ENCODE measurements around the gene GLTPD2. TPM values are rescaled to one million over a fixed set of nuclear protein-coding genes. Genes with fewer than 3 reads are reported as not detected.

Gene GLTPD2
- total and polyA plus RNA-seq, 2 experiments from 2014 or later: 0.47 to 1.3 TPM

GRCh38 chr17:4806456-4806776 is 17.7 kb downstream of the GLTPD2 start (continued):
- no peak for TF ChIP-seq ZNF114 (CRISPR knock-in tag; IDR thresholded peaks at IDR 0.05)
- TF ChIP-seq REST (IDR thresholded peaks at IDR 0.05; ENCODE audit: unreplicated experiment): no peak
- no peak for TF ChIP-seq ETS1 (IDR thresholded peaks at IDR 0.05)
- no peak for TF ChIP-seq EZH2phosphoT487 (IDR thresholded peaks at IDR 0.05; ENCODE audit: unreplicated experiment)
- TF ChIP-seq CTCF (conservative IDR thresholded peaks at IDR 0.05; ENCODE audit: low read depth in 2 of 2): no peak
- TF ChIP-seq STAT1 (IDR thresholded peaks at IDR 0.05; ENCODE audit: unreplicated experiment): no peak
- TF ChIP-seq EZH2 (IDR thresholded peaks at IDR 0.05; ENCODE audit: low read depth, unreplicated experiment): no peak
- no peak for TF ChIP-seq ZNF331 (CRISPR knock-in tag; IDR thresholded peaks at IDR 0.05; ENCODE audit: low read depth)
- TF ChIP-seq CREB1 (CRISPR knock-in tag; IDR thresholded peaks at IDR 0.05; ENCODE audit: low read depth): no peak
- no peak for TF ChIP-seq JUNB (IDR thresholded peaks at IDR 0.05; ENCODE audit: unreplicated experiment)

GRCh38 chr17:4806777-4807604 is 18.2 kb downstream of the GLTPD2 start, which contains the start of gene PLD2:
Gene PLD2, plus strand, starts transcription at chr17:4807152. Its CDS starts 621 bp downstream, at chr17:4807773.
- peak within 1 kb of the TSS; percentile 80 for H3K4me2 ChIP-seq
- H3F3A ChIP-seq (replicated peaks; ENCODE audit: low read depth): no peaks in the 10 kb centered on the region
- peaks cover 6% of the 10 kb centered on the region for H3K4me1 ChIP-seq (ENCODE audit: insufficient read depth)
- peaks cover 14% of the 10 kb centered on the region for H3K36me3 ChIP-seq (ENCODE audit: insufficient read depth)
- TF ChIP-seq POLR2AphosphoS5 (IDR thresholded peaks at IDR 0.05; ENCODE audit: low read depth) (peak; percentile 70), STAT1 (IDR thresholded peaks at IDR 0.05; ENCODE audit: unreplicated experiment) (no peak)
- H2AFZ ChIP-seq: peak within 1 kb of the TSS; percentile 78; the same call in 1 of the 2 replicates
- H3K4me3 ChIP-seq: peak within 1 kb of the TSS; percentile 77
- Mint-ChIP-seq H3K27me3 (ENCODE audit: insufficient read depth, low read depth, poor library complexity) (peaks cover 20% of the 10 kb centered on the region), H3K9me3 (peaks cover 3% of the 10 kb centered on the region; the same call in 2 of the 3 replicates), H3K4me1 (peaks cover 8% of the 10 kb centered on the region; the same call in 2 of the 3 replicates), H3K27ac (peak within 1 kb of the TSS; percentile 80; the same call in 1 of the 2 replicates), H3K4me3 (peak within 1 kb of the TSS; percentile 91), H3K36me3 (ENCODE audit: low read depth) (peaks cover 21% of the 10 kb centered on the region)
- H3K9me2 ChIP-seq (ENCODE audit: insufficient read depth): no peaks in the 10 kb centered on the region
- no peaks in the 10 kb centered on the region; the same call in 1 of the 2 replicates for H4K20me1 ChIP-seq (replicated peaks; ENCODE audit: insufficient read depth)
- ATAC-seq (peak; percentile 93), DNase-seq (ENCODE audit: low spot score) (peak; percentile 93)
- no peaks in the 10 kb centered on the region for H3K79me2 ChIP-seq (replicated peaks; ENCODE audit: insufficient read depth)
- no peaks in the 10 kb centered on the region for H3K27me3 ChIP-seq (ENCODE audit: insufficient read depth)
- 0 out of 2 replicates have a peak within 1 kb of the TSS, but pooled peaks have one; percentile 6 for H3K27ac ChIP-seq (ENCODE audit: low read depth)

Measured in GM23338 (cell line).